DMS79 (cell line): ENCODE measurements around the gene LMAN1L.

Experiments
- DNase-seq: peaks from one replicate; lab custom pipeline; 2025; lab: John Stamatoyannopoulos, UW

The LMAN1L gene

DNA sequence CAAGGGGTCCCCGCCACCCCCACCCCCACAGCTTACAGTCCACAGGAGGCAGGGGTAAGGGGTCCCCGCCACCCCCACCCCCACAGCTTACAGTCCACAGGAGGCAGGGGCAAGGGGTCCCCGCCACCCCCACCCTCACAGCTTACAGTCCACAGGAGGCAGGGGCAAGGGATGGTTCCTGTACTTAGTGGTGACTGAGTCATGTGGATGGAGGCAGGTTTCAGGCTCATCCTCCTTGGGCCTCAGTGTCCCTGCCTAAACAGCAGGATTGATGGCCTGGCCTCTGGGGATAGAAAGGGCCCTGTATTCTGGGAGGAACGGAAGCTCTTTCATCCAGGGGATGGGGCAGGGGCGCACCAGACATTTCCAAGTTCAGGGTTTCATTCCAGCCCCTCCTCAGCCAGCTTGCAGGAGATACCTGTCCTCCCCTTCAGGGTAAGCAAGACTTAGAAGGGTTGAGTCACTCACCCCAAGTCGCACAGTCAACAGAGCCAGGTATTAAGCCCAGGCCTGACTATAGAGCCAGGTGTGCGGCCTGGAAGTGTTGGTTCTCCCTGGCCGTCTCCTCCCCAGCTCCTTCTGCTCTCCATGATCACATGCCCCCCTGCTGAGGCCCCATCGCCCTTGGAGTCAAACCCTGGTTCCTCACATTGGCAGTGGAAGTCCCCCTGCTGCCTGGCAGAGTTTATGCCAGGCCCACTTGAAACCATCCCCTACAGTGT, 18.2 kb upstream of the LMAN1L start:
- no peak for DNase-seq

DNA sequence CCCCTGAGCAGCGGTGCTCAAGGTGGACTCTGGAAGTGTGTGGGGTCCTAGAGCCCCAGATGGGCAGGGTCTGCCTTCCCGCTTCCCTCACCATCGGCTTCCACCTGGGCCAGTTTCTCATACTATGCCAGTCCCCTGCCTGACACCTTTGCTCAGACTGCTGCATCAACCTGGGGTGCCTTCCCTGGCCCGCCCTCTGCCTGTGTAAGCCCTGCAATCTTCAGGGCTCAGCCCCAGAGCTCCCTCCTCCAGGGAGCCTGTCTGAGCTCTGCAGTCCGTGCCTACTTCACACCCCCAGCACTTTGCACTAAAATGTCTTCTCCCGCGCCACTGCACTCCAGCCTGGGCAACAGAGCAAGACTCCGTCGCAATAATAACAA, 17.7 kb upstream of the LMAN1L start:
- DNase-seq, result no peak

DNA sequence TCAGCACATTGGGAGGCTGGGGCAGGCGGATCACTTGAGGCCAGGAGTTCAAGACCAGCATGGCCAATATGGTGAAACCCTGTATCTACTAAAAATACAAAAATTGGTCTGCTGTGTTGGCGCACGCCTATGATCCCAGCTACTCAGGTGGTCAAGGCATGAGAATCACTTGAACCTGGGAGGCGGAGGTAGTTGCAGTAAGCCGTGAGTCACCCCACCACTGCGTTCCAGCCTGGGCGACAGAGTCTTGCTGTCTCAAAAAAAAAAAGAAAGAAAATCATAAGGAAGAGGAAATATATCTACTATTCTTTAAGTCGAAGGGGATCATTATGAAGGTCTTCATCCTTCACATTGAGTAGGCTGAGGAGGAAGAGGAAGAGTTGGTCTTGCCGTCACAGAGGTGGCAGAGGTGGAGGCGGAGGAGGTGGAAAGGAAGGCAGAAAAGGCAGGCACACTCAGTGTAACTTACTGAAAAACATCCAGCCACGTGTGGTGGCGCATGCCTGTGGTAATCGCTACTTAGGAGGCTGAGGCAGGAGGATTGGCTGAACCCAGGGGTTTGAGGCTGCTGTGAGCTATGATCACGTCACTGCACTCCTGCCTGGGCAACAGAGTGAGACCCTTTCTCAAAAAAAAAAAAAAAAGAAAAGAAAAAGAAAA, 16.5 kb upstream of the LMAN1L start:
- no peak for DNase-seq

DNA sequence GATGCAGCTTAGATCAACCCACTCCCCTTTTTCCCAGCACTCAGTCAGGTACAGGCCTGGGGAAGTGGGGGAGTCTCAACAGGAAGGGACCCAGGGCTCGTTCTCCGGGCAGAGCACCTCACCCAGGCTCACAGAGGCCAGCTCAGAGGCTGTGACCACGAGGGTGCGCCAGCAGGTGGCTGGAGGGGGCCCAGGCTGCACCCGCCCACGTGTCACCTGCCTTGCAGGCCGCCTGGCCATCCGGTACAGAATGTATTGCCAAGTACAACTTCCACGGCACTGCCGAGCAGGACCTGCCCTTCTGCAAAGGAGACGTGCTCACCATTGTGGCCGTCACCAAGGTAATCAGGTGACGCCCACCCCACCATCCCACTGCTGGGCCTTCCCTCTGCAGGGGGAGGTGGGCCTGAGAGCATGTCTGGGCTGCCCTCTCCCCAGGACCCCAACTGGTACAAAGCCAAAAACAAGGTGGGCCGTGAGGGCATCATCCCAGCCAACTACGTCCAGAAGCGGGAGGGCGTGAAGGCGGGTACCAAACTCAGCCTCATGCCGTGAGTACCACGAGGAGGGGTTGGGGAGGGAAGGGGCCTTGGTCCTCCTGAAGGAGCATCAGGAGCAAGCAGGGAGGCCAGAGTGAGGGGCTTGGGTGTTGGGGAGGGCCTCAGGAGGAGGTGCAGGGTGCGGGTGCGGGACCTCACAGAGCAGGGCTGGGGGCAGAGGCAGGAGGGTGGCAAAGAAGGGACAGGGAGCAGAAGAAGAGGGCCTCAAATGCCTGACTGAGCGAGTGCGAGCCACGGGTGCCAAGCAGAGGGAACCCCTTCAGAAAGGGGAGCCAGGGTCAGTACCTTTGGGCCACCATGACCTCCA, 14.0 kb upstream of the LMAN1L start:
- DNase-seq, result no peak

DNA sequence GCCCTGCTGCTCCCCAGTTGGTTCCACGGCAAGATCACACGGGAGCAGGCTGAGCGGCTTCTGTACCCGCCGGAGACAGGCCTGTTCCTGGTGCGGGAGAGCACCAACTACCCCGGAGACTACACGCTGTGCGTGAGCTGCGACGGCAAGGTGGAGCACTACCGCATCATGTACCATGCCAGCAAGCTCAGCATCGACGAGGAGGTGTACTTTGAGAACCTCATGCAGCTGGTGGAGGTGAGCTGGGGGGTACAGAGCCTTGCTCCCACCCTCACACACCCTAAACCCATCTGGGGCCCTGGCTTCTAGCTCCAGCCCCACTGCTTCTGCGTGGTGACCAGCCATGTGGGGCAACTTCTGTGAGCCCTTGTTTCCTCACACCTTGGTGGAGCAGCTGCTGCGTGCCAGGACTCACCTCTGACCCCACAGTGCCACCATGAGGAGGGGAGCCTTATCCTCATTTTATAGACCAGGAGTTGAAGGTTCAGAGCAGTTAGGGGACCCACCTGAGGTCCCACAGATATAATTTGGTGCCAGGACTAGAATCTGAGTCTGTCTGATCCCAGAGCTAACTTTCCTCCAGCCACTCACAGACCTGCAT, 13.3 kb upstream of the LMAN1L start:
- DNase-seq, result no peak

DNA sequence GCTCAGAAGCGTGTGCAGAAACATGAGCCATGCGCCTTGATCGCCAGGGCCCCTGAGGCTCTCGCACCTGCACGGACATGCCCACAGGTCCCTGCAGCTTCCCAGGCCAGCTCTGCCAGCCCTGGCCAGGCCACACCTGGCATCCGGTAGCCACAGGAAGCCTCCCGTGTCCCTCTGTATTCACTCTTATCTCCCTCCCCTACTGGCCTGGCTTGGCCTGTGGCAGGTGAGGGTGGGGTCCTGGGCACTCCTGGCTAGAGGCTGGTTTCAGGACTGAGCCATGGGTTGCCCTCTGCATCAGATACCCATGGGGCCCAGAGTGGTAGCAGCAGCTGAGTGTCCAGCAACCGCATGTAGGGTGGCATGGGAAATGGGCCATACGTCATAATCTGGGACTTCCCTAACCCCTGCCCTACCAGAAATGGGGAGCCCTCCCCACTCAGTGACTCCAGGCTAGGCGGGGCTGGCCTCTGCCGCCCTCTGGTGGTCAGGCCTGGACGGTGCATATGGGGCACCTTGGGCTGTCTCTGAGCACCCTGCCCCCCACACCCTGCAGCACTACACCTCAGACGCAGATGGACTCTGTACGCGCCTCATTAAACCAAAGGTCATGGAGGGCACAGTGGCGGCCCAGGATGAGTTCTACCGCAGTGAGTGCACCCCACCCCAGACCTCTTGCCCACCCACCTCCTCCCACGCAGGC, 12.6 kb upstream of the LMAN1L start:
- DNase-seq, result no peak

DNA sequence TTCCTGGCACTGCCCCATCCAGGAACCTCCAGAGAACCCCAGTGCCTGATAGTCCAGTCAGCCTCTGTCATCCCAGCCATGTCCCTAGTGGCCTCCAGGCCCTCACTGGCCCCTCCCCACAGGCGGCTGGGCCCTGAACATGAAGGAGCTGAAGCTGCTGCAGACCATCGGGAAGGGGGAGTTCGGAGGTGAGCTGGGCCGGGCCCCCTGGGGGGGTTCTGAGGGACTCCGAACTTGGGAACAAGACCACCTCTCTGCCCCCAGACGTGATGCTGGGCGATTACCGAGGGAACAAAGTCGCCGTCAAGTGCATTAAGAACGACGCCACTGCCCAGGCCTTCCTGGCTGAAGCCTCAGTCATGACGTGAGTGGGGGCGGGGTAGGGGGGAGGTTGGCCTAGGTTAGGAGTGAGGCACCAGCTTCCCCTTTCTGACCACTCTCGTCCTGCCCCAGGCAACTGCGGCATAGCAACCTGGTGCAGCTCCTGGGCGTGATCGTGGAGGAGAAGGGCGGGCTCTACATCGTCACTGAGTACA, 12.0 kb upstream of the LMAN1L start:
- DNase-seq, result no peak

DNA sequence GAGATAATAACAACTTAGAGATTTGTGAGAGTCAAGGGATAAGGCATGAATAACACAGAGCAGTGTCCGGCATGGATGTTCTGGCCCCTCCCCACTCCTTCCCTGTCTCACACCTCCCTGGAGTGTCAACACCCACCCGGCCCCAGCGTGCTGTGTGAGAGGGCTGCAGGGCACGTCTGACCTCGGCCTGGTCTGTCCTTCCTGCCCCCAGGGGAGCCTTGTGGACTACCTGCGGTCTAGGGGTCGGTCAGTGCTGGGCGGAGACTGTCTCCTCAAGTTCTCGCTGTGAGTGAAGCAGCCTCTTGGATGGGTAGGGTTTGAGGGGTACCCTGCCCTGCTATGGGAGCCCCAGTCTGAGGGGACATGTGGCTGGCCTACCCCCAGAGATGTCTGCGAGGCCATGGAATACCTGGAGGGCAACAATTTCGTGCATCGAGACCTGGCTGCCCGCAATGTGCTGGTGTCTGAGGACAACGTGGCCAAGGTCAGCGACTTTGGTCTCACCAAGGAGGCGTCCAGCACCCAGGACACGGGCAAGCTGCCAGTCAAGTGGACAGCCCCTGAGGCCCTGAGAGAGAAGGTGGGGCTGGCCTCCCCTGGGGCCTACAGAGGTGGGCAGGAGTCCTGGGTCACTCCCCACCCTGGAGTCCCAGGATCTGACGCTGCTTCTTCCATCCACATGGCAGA, 11.2 kb upstream of the LMAN1L start:
- DNase-seq, result no peak

DNA sequence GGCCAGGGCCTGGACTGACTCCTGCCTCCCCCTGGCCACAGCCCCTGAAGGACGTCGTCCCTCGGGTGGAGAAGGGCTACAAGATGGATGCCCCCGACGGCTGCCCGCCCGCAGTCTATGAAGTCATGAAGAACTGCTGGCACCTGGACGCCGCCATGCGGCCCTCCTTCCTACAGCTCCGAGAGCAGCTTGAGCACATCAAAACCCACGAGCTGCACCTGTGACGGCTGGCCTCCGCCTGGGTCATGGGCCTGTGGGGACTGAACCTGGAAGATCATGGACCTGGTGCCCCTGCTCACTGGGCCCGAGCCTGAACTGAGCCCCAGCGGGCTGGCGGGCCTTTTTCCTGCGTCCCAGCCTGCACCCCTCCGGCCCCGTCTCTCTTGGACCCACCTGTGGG, 10.3 kb upstream of the LMAN1L start:
- no peak for DNase-seq

DNA sequence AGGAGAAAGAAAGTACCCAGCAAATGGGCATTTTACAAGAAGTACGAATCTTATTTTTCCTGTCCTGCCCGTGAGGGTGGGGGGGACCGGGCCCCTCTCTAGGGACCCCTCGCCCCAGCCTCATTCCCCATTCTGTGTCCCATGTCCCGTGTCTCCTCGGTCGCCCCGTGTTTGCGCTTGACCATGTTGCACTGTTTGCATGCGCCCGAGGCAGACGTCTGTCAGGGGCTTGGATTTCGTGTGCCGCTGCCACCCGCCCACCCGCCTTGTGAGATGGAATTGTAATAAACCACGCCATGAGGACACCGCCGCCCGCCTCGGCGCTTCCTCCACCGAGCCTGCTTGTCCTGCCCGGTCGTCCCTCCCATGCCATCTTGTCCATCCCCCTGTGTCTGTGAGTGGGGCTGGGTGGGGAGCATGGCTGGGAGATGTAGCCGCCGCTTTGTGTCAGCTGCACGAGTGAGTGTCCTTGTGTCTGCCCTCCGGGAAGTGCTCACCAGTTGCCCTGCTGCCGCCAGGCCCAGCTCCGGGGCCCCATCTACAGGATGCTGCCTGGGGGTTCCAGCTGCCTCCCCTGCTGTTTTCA, 9.7 kb upstream of the LMAN1L start:
- no peak for DNase-seq

DNA sequence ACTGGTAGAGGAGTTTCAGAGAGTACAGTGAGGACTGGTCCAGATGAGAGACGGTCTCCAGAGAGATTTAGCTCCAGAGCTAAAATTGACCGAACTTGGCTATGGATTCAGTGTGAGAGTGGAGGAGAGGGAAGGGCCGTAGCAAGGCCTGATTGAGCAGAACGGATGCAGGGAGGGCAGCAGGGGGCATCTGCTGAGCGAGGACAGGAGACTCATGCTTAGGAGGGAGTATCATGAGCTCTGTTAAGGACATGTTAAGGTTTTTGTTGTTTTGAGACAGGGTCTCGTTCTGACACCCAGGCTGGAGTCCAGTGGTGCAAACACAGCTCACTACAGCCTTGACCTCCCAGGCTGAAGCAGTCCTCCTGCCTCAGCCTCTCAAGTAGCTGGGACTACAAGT, 7.7 kb upstream of the LMAN1L start:
- no peak for DNase-seq

DNA sequence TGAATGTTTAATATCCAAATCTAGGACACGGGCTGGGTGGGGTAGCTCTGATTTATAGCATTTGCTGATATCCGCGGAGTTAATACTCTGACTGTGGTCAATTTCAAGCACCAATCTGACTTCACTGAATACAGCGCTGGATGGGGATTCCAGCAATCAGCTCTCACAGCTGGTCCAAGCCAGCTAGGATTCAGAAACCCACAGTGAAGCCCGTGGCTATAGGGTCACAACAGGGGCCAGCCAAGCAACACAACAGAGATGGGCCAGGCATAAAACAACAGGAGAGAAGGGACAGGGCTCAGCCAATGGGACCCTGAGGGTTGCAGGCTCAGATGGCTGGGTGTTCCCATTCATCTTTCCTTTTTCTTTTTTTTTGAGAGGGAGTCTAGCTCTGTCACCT, 5.4 kb upstream of the LMAN1L start:
- no peak for DNase-seq

DNA sequence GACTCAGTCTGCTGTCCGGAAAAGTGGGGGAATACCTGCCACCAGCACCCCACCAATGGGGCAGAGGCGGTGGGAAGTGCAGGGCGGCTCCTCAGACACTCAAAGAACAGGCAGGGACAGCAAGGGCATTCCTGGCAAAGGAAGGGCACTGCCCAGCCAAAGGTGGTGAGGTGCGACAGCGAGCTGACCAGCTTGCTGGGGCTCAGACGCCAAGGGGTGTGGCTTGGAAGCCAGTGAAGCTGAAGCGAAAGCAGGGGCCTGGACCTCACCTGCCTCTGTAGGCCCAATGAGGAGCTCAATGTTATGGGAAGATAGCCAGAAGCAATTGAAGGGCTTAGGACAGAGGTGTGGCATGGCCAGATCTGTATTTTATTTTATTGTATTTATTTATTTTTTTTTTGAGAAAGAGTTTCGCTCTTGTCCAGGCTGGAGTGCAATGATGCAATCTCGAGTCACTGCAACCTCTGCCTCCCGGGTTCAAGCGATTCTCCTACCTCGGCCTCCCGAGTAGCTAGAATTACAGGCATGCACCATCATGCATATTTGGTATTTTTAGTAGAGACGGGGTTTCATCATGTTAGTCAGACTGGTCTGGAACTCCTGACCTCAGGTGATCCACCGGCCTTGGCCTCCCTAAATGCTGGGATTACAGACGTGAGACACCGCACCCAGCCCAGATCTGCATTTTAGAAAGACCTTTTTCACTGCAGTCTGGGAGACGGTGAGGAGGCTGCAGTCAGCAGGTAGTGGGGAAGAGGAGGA, 4.4 kb upstream of the LMAN1L start:
- no peak for DNase-seq

DNA sequence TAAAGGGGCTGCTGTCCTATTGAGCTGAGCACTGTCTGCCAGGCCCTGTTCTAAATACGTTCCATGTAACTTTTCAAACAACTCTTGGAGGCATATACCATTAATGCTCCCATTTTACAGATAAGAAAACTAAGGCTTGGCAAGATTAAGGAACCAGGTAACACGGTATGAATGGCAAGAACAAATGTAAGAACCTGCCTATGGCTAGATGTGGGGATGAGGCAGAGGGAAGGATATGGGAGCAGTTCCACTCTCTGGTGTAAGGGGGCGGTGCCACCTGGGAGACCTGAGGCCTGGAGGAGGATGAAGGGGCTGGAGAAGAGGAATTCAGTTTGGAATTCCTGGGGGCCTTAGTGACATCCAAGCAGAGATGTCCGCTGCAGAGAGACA, 3.8 kb upstream of the LMAN1L start:
- no peak for DNase-seq

DNA sequence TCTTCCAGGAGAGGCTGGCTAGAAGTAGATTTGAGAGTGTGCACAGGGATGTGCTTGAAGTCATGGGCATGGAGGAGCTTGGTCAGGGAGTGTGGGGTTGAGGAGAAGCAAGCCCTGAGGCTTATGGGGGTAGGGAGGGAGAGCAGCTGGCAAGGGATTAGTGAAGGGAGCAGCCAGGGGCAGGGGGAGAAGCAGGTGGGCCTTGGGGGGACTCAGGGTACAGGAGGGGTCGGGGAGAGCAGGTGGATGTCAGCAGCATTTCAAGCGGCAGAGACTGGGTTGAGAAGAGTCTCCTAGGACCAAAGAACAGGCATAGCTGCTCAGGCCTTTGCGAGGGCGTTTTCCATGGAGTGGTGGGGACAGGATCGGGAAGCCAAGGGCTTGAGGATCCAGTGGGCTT, 3.4 kb upstream of the LMAN1L start:
- DNase-seq, result no peak

DNA sequence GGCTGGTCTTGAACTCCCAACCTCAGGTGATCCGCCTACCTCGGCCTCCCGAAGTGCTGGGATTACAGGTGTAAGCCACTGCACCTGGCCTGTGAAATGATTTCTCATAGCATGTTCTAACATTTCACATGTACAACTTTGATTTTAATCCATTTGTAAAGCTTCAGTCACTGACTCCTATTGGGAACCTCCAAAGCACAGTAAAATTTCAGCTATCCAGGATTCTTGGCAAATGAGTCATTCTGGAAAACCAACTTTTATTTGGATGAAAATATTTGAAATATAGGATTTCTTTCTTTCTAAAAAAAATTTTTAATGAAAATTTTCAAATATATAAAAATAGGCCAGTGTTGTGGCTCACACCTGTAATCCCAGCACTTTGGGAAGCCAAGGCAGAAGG, 2.7 kb upstream of the LMAN1L start:
- DNase-seq, result no peak

DNA sequence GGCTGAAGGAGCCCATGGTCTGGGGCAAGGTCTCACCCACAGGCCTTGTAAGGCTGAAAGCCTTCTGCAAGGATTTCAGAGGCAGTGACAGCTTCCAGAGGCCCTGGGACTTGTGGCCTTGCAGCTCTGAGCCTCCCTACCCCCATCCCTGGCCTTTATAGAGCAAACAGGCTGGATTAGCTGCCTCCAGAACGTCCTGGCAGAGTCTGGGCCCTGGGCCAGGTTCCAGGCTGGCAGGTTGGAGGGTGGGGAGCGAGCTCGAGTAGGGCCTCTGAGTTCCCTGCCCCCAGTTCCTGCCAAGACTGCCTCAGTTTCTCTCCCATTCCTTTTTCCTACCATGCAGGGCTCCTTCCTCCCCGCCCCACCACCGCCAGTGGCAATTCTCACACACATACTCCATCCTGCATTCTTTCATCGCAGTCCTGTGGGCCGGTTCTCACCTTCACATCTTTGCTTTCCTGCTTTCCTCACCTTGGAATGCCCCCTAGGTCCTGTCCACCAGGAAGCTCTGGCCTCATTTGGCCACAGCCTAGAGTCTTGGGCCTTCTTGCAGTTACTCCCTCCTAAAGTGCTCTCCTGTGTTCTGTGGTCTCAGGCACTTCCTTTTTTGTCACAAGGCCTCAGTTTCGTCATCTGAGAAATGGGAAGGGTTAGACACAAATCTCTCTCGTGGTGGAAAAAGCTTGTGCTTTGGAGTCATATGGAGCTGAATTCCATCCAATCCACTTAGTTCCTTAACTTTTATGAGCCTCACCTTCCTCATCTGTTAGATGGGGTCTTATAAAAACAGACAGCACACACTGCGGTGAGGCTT, 2.7 kb downstream of the LMAN1L start:
- DNase-seq, result no peak

DNA sequence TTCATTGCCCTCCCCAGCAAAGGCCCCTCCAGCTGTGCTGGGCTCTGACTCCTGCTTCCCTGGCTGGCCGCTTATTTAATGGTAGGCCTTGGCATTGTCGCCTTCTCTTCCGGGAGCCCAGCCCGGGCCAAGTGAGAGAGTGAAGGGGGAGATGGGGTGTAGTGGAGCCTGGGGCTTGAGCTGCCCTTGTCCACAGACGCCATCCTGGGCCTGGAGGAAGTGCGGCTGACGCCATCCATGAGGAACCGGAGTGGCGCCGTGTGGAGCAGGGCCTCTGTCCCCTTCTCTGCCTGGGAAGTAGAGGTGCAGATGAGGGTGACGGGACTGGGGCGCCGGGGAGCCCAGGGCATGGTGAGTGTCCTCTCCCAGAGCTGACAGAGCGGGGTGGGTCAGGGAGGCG, 3.3 kb downstream of the LMAN1L start:
- DNase-seq, result no peak
